Panc1 (cell line): ENCODE data around the gene EWSR1. TPM values are rescaled to one million over a fixed set of nuclear protein-coding genes. Genes with fewer than 3 reads are reported as not detected.
"Not testable (repeated sequence)": the region's sequence is repeated elsewhere in the genome, so short reads cannot be mapped to it uniquely, and the experiment has no call there.

Experiments used
- ATAC-seq: fragments of 200-7000 bp; cut with Tn5 transposase; 2 replicates; pipeline ENCODE4 v1.9.1; 2020; ENCODE audit warnings: mild to moderate bottlenecking, moderate library complexity
- BruUV-seq: library from RNA; stranded (reverse); fragments of 400-500 nt; replicated peaks from 2 replicates; lab custom pipeline; 2021; lab: Mats Ljungman, UMichigan
- CTCF ChIA-PET: fragments of 300-600 bp; sonication (Branson Sonifier 250); formaldehyde crosslinking; loops from one replicate; lab custom pipeline; 2022; ENCODE audit warnings: antibody characterized with exemption; lab: Charles Lee
- POLR2A ChIA-PET: fragments of 300-600 bp; sonication (Branson Sonifier 250); formaldehyde crosslinking; loops from one replicate; lab custom pipeline; 2022; ENCODE audit warnings: antibody characterized with exemption; lab: Charles Lee
- DNase-seq: peaks from one replicate; pipeline ENCODE4 v3.0.0-alpha.2; 2010; ENCODE audit warnings: low read depth, low spot score
- H3K27ac ChIP-seq: 2 replicates; pipeline ENCODE4 v1.5.1; 2011; ENCODE audit warnings: mild to moderate bottlenecking, low read length, inconsistent platforms
- H3K27me3 ChIP-seq: fragments of 200-500 bp; sonication (Bioruptor generic); 2 replicates; pipeline ENCODE4 v1.6.0; 2014; ENCODE audit warnings: low read length, inconsistent platforms; ENCODE audit not compliant: control insufficient read depth, insufficient read depth
- H3K36me3 ChIP-seq: fragments of 200-500 bp; sonication (Bioruptor generic); 2 replicates; pipeline ENCODE4 v1.5.1; 2014; ENCODE audit warnings: inconsistent platforms, mild to moderate bottlenecking, low read length, moderate library complexity; ENCODE audit not compliant: control insufficient read depth, insufficient read depth
- H3K4me1 ChIP-seq: 2 replicates; pipeline ENCODE4 v1.5.1; 2011; ENCODE audit warnings: inconsistent platforms, mild to moderate bottlenecking, low read length, moderate library complexity; ENCODE audit not compliant: control insufficient read depth, insufficient read depth
- H3K4me3 ChIP-seq, 2 experiments: 2 replicates each; pipeline ENCODE4 v1.5.1; 2011 to 2012; ENCODE audit warnings: low read depth in 2 of 2, low read length in 2 of 2, mild to moderate bottlenecking in 2 of 2, inconsistent platforms in 1 of 2, moderate library complexity in 1 of 2
- H3K9me3 ChIP-seq: fragments of 200-500 bp; sonication (Bioruptor generic); 2 replicates; pipeline ENCODE4 v1.5.1; 2014; ENCODE audit warnings: low read depth, mild to moderate bottlenecking, inconsistent platforms, low read length, moderate library complexity; ENCODE audit not compliant: control insufficient read depth, insufficient read depth
- POLR2AphosphoS5 ChIP-seq: IDR thresholded peaks from 2 replicates; pipeline ENCODE4 v1.6.1; 2012; ENCODE audit warnings: mild to moderate bottlenecking, low read depth, low read length, moderate library complexity
- SIN3A ChIP-seq: IDR thresholded peaks from 2 replicates; pipeline ENCODE4 v1.6.1; 2012; ENCODE audit warnings: low read depth, mild to moderate bottlenecking, low read length, moderate library complexity, borderline replicate concordance; ENCODE audit not compliant: insufficient read depth
- TCF7L2 ChIP-seq: IDR thresholded peaks from 2 replicates; pipeline ENCODE4 v1.6.1; 2011; ENCODE audit warnings: mild to moderate bottlenecking, low read depth, low read length, inconsistent platforms
- in situ Hi-C: cut with HindIII; loops from 2 replicates; pipeline ENCODE4 v1.10.0; 2016; ENCODE audit warnings: low sequenced_read_pairs, low pct_unique_long_range_greater_than_20kb
- intact Hi-C: fragments of 100-400 bp; cut with micrococcal nuclease; formaldehyde crosslinking; loops from one replicate; pipeline ENCODE4 v1.10.0; 2022; ENCODE audit not compliant: unreplicated experiment
- total RNA-seq: library from RNA; stranded (reverse); gene quantifications from one replicate; pipeline ENCODE4 v1.2.1, GENCODE V29; 2021; ENCODE audit not compliant: unreplicated experiment
- TF ChIP-seq, protein P1 (sequence below), 2 experiments: IDR thresholded peaks; 2 replicates each; pipeline ENCODE4 v1.6.1; 2011 to 2012; ENCODE audit warnings: low read depth in 2 of 2, control low read depth in 1 of 2, low read length in 1 of 2, mild to moderate bottlenecking in 1 of 2, moderate library complexity in 1 of 2; ENCODE audit not compliant: insufficient read depth in 1 of 2
- TF ChIP-seq, protein P2 (sequence below): fragments of 450-650 bp; IDR thresholded peaks from 2 replicates; pipeline ENCODE4 v1.5.1; 2017; ENCODE audit warnings: mild to moderate bottlenecking

The EWSR1 gene
- total RNA-seq, 1 experiment from 2014 or later = 272 TPM

DNA sequence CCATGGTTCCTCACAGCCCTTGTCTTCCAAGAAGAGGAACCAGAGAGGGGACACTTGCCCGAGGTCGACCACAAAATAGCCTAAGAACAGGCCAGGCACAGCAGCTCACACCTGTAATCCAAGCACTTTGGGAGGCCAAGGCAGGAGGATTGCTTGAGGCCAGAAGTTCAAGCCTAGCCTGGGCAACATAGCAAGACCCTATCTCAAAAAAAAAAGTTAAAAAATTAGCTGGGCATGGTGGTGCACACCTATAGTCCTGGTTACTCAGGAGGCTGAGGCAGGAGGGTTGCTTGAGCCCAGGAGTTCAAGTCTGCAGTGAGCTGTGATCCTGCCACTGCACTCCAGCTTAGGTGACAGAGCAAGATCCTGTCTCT, 48.7 kb upstream of the EWSR1 start:
- POLR2A ChIA-PET, H3K27ac ChIP-seq, CTCF ChIA-PET, DNase-seq, BruUV-seq, intact Hi-C loops, H3K27me3 ChIP-seq, H3K4me1 ChIP-seq, H3K4me3 ChIP-seq, H3K36me3 ChIP-seq, ATAC-seq, H3K9me3 ChIP-seq, in situ Hi-C loops: not testable (repeated sequence)

DNA sequence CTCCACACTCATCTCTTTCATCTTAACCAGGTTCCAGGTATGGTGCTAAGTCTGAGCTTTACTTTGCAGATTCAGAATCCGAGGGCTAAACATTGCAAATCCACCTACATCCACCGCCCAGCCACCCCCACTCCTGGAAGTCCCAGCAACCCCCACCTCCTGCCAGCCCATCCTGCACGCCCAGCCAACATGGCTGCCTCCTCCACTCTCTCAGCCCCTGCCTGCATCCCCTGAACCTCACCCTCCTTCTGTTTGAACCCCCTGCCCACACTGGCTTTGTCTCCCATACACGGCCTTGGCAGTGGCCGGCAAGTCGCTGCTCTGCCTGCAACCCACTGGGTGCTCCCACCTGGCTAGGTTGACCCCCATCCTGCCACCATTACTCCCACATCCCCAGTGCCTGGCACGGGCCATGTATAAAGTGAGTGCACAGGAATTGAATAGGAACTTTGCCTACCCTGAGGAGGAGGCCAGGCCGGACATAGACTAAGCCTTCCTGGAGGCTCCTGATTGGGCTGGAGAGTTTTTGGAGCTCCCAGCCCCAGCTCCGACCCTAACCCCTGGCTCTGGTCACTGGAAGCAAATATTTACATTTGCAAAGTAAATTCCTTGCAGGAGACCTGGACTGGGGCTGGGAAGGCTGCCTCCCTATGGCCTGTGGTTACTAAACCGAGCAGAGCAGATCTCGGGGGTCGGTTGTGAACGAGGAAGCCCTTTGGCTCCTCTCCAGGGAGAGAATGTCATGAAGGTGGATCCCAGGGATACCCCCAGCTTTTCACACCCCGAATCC, 48.0 kb upstream of the EWSR1 start:
- ATAC-seq = no peak
- Histone ChIP-seq H3K27ac (no peak overlapping the region), H3K4me1 (peaks cover 8% of the 10 kb centered on the region), H3K36me3 (no peaks in the 10 kb centered on the region), H3K9me3 (no peaks in the 10 kb centered on the region), H3K4me3 (no peak overlapping the region), H3K27me3 (no peaks in the 10 kb centered on the region)
- intact Hi-C loops = no loop called here
- TF ChIP-seq POLR2AphosphoS5 (no peak), TCF7L2 (no peak), SIN3A (no peak)
- TF ChIP-seq, protein P1, sequence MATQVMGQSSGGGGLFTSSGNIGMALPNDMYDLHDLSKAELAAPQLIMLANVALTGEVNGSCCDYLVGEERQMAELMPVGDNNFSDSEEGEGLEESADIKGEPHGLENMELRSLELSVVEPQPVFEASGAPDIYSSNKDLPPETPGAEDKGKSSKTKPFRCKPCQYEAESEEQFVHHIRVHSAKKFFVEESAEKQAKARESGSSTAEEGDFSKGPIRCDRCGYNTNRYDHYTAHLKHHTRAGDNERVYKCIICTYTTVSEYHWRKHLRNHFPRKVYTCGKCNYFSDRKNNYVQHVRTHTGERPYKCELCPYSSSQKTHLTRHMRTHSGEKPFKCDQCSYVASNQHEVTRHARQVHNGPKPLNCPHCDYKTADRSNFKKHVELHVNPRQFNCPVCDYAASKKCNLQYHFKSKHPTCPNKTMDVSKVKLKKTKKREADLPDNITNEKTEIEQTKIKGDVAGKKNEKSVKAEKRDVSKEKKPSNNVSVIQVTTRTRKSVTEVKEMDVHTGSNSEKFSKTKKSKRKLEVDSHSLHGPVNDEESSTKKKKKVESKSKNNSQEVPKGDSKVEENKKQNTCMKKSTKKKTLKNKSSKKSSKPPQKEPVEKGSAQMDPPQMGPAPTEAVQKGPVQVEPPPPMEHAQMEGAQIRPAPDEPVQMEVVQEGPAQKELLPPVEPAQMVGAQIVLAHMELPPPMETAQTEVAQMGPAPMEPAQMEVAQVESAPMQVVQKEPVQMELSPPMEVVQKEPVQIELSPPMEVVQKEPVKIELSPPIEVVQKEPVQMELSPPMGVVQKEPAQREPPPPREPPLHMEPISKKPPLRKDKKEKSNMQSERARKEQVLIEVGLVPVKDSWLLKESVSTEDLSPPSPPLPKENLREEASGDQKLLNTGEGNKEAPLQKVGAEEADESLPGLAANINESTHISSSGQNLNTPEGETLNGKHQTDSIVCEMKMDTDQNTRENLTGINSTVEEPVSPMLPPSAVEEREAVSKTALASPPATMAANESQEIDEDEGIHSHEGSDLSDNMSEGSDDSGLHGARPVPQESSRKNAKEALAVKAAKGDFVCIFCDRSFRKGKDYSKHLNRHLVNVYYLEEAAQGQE (IDR thresholded peaks at IDR 0.05; ENCODE audit: insufficient read depth in 1 of 2, low read depth in 2 of 2, low read length in 1 of 2) = no peak
- TF ChIP-seq, protein P2, sequence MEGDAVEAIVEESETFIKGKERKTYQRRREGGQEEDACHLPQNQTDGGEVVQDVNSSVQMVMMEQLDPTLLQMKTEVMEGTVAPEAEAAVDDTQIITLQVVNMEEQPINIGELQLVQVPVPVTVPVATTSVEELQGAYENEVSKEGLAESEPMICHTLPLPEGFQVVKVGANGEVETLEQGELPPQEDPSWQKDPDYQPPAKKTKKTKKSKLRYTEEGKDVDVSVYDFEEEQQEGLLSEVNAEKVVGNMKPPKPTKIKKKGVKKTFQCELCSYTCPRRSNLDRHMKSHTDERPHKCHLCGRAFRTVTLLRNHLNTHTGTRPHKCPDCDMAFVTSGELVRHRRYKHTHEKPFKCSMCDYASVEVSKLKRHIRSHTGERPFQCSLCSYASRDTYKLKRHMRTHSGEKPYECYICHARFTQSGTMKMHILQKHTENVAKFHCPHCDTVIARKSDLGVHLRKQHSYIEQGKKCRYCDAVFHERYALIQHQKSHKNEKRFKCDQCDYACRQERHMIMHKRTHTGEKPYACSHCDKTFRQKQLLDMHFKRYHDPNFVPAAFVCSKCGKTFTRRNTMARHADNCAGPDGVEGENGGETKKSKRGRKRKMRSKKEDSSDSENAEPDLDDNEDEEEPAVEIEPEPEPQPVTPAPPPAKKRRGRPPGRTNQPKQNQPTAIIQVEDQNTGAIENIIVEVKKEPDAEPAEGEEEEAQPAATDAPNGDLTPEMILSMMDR = no peak
- CTCF ChIA-PET = no interaction called here
- DNase-seq = no peak
- POLR2A ChIA-PET = interaction anchor here (0.7 kb wide), 1 partner anchor 103 kb away, joined by 12 read pairs; no protein-coding TSS in a partner anchor
- in situ Hi-C loops = no loop called here
- no TSS peak for BruUV-seq
